Hippocampal formation (tissue), 2 donors: ENCODE data around the gene CYP4F8.

Experiments used
- DNase-seq, 2 donors: peaks; one replicate each; lab custom pipeline; 2025; lab: John Stamatoyannopoulos, UW

CYP4F8 gene

GRCh38 chr19:15616627-15617270, 1.7 kb downstream of the CYP4F8 start:
- no peak for DNase-seq

DNA sequence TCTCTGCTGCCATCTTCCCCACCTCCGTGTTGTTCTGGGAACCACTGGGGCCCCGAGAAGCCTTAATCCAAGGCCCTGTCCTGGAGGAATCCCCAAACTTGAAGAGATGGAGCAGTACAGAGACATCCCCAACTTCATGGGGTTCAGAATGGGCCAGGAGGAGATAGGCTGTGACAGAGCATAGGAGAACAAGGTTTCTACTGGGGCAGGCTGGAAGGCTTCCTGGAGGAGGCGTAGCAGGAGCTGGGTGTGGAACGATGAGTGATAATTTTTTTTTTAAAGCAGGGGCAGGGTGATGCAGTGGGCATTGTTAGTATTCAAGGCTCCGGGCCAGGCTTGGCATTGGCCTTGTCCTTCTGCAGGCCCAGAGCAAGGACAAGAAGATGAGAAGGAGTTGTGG, 3.3 kb downstream of the CYP4F8 start:
- DNase-seq, result no peak

DNA sequence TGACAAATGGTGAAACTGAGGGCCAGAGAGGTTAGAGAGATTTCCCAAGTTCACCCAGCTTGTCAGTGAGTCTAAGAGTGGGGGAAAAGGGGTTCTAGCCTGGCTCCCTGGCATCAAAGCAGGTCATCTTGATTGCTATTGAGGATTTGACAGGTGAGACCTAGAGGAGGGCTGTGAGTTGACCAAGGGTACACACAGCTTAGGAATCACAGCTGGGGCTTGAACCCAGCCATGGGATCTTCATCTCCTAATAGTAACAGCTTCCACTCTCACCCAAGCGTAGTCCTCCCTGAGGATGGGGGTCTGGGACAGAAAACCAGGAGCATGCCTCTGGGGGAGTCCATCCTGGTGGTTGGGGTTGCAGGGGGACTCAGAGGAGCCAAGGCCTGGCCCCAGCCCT, 6.8 kb downstream of the CYP4F8 start:
- DNase-seq, result no peak

DNA sequence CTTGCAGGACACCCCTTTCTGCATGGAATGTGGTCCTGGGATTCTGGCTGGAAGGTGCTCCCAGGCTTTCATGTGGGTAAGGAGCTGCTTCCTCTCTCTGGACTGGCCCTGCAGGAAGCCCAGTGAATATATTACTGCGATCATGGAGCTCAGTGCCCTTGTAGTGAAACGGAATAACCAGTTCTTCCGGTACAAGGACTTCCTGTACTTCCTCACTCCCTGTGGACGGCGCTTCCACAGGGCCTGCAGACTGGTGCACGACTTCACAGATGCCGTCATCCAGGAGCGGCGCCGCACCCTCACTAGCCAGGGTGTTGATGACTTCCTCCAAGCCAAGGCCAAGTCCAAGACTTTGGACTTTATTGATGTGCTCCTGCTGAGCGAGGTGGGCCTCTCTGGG, 8.0 kb downstream of the CYP4F8 start:
- no peak for DNase-seq

GRCh38 chr19:15623711-15624318, 8.8 kb downstream of the CYP4F8 start:
- no peak for DNase-seq

GRCh38 chr19:15628236-15629002, 13.4 kb downstream of the CYP4F8 start:
- DNase-seq, result no peak

DNA sequence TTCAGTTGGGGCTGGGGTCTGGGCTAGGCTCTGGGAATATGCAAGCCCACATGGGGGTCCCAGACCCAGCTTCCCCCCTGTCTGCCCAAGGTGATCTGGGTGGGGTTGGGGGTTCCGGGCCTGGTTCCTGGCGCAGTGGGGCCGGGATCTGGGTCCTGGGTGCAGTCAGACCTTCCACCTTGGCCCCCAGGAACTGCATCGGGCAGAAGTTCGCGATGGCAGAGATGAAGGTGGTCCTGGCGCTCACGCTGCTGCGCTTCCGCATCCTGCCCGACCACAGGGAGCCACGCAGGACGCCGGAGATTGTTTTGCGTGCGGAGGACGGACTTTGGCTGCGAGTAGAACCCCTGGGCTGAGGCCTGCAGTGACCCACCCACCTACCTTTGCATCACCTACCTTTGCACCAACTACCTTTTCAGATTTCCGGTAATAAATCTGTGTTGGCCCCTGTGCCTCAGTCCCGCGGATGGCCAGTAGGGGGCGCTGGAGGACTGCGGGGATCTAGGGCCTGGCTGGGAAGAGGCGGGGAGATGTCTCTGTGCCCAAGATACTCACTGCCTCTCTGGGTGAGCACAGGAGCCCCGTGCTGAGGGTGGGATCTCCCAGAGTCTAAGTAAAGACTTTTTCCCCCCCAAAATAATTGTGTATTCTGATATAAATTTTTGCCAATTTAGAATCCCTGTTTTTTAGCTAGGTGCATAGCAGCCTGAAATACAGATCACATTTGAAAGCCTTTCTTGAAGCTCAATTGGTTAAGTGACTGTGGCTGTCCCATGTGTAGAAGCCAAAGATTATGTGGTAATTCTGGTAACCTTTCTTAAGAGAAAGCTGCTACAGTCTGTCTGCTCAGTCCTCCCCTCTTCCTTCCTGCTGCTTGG, 14.2 kb downstream of the CYP4F8 start:
- DNase-seq, result peak; percentile 40 to 69

DNA sequence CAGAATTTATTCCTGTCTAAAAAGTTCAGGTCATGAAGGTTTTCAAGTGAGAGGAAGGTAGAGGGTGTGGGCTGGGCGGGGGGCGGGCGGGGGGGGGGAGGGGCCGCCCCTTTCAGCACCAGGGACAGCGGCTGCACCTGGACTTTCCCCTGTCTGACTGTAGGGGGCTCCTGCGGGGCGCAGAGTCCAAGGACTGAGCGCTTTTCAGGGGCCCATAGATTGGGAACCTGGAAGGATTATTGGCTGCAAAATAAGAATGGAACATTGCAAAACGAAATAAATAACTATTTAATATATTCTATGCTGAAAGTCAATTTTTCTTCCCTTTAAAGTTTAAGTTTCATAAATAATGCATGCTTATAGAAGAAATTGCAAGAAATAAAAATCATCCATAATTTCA, 16.8 kb downstream of the CYP4F8 start:
- DNase-seq, result no peak

- DNase-seq, result no peak
Measured at GRCh38 chr19:15633082-15633835, 18.2 kb downstream of the CYP4F8 start.

- no peak for DNase-seq
Measured at GRCh38 chr19:15634105-15634504, 19.1 kb downstream of the CYP4F8 start.

GRCh38 chr19:15635016-15635805, 20.2 kb downstream of the CYP4F8 start:
- no peak for DNase-seq

DNA sequence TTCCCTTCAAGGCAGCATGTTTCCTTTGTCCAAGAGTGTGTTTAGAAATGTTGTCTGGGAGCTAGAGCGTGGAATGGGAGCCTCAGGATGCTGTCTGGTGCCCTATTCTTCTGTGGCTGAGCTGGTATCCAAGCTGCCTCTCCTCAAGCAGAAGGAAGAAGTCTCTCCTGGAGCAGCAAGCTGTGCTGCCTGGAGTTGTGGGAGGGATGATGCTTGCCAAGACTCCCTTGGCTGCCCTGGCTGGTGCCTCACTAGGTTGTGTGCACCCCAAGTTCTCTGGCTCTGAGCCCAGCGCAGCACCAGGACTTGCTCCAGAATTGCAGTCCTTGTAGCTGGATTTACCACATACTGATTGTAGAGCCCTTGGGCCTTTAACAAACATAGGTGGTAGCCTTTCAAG, 21.0 kb downstream of the CYP4F8 start:
- peak; percentile 12 to 25 for DNase-seq

DNA sequence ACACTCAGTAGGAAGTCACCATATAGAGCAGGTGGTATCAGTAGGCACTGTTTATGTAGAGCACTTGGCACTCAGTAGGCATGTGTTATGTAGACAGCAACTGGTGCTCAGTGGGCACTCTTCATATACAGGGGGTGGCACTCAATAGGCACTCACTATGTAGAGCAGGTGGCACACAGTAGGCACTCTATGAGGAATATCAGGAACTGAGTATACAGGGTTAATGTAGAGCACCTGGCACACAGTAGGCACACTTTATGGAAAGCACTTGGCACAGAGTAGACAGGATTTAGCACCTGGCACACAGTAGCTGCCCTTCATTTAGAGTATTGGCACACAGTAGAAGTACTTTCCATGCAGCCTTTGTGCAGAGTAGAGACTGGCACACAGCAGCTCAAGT, 24.6 kb downstream of the CYP4F8 start:
- no peak for DNase-seq

DNA sequence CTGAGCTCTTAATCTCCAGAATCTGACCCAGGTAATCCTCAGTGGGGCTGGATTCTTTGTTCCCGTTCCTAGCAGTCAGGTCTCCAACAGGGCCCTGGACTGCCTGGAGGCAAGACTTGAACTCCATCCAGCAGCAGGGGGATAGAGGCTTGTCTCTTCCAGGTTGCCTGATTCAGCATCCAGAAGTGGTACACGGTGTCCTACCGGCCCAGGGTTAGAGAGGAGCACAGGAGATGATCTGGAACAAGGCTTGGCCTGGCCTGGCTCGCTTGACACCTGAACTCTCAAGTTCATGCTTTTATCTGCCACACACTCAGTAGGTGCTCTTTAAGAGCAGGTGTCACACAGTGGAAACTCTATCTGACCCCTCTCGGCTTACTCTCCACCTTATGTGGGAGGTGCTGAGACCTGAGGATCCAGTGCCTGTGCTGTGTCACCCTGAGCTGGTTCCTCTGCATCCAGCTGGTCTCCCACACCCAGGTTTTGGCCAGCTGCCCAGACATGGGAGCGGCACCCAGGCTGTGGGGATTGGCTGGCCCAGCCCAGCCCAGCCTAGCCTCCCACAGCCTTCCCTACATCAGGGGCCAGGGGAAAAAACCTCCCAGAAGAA, 25.4 kb downstream of the CYP4F8 start, which contains the start of gene CYP4F3:
TSS of gene CYP4F3 (plus strand) at position 604 of the 610 bp plus-strand sequence. CDS start 519 bp downstream, outside the sequence.
- DNase-seq, result no peak

- no peak for DNase-seq
Measured at GRCh38 chr19:15640904-15641597, 26.0 kb downstream of the CYP4F8 start.

DNA sequence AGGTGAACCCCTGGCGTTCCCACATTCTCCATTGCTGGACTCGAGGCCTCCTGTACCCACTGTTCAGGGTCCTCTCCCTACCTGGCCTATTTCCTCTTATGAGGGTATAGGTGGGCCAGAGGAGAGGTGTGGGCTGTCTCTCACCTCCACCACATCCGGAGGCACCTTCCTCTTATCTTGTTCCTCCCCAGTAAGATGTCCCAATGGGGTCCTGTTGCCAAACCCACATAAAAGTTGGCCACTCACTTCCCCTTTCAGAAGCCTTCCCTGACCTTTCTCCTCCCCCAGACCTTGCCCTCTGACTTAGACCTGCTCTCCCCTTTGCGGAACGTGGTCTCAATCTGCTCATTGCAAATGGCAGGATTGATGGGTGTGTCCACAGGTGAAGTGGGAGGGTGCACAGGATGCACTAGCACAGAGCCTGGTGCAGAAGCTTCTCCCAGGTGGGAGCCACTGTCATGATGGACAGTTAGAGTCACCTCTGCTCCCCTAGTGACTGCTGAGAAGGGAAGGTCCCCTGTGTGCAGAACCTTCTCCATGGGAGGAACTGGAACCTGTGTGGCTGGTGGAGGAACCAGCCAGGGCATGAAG, 27.0 kb downstream of the CYP4F8 start:
- no peak for DNase-seq

- no peak for DNase-seq
Measured at GRCh38 chr19:15642807-15643206, 27.8 kb downstream of the CYP4F8 start.

GRCh38 chr19:15643387-15643786, 28.4 kb downstream of the CYP4F8 start:
- no peak for DNase-seq
